GM12891 (cell line): Measurements from ENCODE around the gene KRTAP10-8.
"Not testable (repeated sequence)": the region's sequence is repeated elsewhere in the genome, so short reads cannot be mapped to it uniquely, and the experiment has no call there.

Source experiments
- DNase-seq: peaks from one replicate; pipeline ENCODE4 v3.0.0; 2011; ENCODE audit warnings: low spot score; ENCODE audit not compliant: insufficient read length
- FAIRE-seq: peaks from 2 replicates; lab custom pipeline; 2011; peaks lifted over from hg19 to GRCh38; lab: Jason Lieb, UNC
- PAX5 ChIP-seq: IDR thresholded peaks from 2 replicates; pipeline ENCODE4 v1.6.1; 2011; ENCODE audit warnings: low read length, moderate library complexity, mild to moderate bottlenecking; ENCODE audit not compliant: insufficient read depth, severe bottlenecking
- POLR2A ChIP-seq: IDR thresholded peaks from 2 replicates; pipeline ENCODE4 v1.6.1; 2011; ENCODE audit warnings: low read depth, low read length, control low read depth
- POLR2AphosphoS5 ChIP-seq: IDR thresholded peaks from 2 replicates; pipeline ENCODE4 v1.6.1; 2011; ENCODE audit warnings: low read depth, low read length, control low read depth
- POU2F2 ChIP-seq: IDR thresholded peaks from 2 replicates; pipeline ENCODE4 v1.6.1; 2011; ENCODE audit warnings: low read depth, mild to moderate bottlenecking, control low read depth, low read length, moderate library complexity
- SPI1 ChIP-seq: IDR thresholded peaks from 2 replicates; pipeline ENCODE4 v1.6.1; 2011; ENCODE audit warnings: low read depth, low read length, control low read depth
- TAF1 ChIP-seq: IDR thresholded peaks from 2 replicates; pipeline ENCODE4 v1.6.1; 2011; ENCODE audit warnings: low read depth, low read length, control low read depth

The KRTAP10-8 gene

DNA sequence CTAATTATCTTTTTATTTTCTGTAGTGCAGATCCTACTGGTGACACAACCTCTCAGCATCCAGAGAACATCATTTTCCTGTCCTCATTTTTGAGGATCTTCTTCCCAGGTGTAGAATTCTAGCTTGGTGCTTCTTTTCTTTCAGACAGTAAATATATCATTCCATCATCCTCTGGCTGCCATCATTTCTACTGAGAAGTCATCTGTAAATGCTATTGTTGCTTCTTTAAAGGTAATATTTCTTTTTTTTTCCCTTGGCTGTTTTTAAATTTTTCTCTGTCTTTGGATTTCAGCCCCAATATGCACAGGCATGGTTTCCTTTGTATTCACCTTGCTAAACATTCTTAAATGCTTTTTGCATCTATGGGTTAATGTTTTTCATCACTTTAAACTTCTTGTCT is 11.7 kb downstream of the KRTAP10-8 start:
- DNase-seq (no peak), FAIRE-seq (no peak)
- TF ChIP-seq POLR2A (no peak), POLR2AphosphoS5 (no peak), TAF1 (no peak), PAX5 (no peak), POU2F2 (no peak), SPI1 (no peak)

DNA sequence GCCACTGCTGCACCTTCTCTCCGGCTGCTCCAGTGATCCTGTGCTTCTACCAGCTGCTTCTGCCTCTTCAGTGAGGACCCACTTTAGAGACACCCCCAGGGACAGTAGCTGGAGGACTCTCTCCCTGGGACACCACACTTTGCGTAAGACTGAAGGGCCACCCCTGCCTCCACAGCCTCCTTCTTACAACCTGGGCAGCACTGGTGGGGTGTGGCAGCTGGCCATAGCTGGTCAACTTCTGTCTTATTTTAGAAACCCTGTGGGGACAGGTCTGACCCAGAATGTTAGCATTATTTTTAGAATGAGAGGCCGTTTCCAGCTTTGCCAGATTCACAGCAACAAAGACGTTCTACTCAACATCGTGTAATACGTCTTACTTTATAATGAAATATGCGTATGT is 13.9 kb downstream of the KRTAP10-8 start:
- FAIRE-seq = no peak
- TF ChIP-seq SPI1 = no peak
- no peak for TF ChIP-seq POU2F2
- TF ChIP-seq POLR2A = no peak
- no peak for TF ChIP-seq PAX5
- TF ChIP-seq POLR2AphosphoS5 = no peak
- TF ChIP-seq TAF1 = no peak

GRCh38 chr21:44626262-44626661 is 14.4 kb downstream of the KRTAP10-8 start:
- FAIRE-seq = no peak
- DNase-seq = no peak
- no peak for TF ChIP-seq SPI1
- no peak for TF ChIP-seq PAX5
- TF ChIP-seq POLR2AphosphoS5 = no peak
- no peak for TF ChIP-seq TAF1
- no peak for TF ChIP-seq POLR2A
- TF ChIP-seq POU2F2 = no peak

More for the DNA sequence above, 13.9 kb downstream of the KRTAP10-8 start:
- DNase-seq = no peak

DNA sequence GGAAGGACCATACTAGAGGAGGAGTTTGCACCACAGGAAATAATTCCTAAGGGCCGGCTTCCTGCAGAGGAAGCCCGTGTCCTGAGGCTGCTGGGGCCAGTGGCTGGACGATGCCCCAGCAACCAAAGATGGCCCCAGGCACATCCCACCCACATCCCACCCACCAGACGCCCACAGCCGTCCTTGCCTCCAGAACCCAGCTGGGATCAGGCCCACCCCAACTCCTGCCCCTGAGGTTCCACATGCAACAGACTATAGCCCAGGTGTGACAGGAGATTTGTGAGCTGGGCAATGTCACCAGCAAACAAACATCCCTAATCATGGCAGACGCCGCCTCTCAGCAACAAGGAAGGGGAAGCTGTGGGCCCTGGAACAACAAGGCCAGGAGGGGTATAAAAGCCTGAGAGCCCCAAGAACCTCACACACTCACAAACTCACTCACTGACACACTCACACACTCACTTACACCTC is 14.8 kb downstream of the KRTAP10-8 start, which contains the start of gene KRTAP10-9:
Gene KRTAP10-9 (plus strand): TSS at position 421 of the 471 bp plus-strand sequence. CDS start 79 bp downstream, outside the sequence.
- TF ChIP-seq POU2F2 (no peak), POLR2A (no peak), TAF1 (no peak), POLR2AphosphoS5 (no peak)
- no peak for DNase-seq
- FAIRE-seq = no peak

DNA sequence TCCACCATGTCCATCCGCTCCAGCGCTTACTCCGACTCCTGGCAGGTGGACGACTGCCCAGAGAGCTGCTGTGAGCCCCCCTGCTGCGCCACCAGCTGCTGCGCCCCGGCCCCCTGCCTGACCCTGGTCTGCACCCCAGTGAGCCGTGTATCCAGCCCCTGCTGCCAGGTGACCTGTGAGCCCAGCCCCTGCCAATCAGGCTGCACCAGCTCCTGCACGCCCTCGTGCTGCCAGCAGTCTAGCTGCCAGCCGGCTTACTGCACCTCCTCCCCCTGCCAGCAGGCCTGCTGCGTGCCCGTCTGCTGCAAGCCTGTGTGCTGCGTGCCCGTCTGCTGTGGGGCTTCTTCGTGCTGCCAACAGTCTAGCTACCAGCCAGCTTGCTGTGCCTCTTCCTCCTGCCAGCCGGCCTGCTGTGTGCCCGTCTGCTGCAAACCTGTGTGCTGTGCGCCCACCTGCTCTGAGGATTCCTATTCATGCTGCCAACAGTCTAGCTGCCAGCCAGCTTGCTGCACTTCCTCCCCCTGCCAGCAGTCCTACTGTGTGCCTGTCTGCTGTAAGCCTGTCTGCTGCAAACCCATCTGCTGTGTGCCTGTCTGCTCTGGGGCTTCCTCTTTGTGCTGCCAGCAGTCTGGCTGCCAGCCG is 15.4 kb downstream of the KRTAP10-8 start:
- DNase-seq, FAIRE-seq: not testable (repeated sequence)

- DNase-seq, FAIRE-seq: not testable (repeated sequence)
These were observed 16.0 kb downstream of the KRTAP10-8 start for GRCh38 chr21:44627831-44628233.

DNA sequence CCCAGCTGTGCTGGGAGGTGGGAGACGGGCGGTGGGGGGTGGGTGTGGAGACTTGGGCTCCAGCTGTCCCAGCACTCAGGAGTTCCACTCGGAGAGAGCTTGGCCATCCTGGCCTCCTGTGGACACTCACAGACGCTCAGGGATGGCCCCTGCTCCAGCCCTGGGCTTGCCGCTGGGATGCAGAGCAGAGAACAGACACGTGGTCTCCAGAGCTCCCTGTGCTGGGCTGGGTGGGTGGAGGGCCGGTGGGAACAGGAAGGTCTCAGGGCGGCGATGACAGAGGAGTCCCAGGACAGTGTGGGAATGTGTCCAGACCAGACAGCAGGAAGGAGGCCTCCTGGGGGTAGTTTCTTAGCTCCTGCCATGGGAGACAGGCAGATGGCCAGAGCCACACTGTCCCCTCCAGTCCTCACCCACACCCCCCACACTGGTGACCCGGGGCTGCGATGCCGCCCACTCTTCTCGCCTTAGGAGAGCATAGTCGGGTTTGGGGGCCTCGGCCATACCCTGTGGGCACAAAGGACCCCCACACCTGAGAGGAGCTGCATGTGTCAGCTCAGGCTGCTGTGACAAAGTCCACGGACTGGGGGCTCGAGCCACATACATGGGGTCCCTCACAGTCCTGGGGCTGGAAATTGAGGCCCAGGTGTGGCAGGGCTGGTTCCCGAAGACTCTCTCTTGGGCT is 17.0 kb downstream of the KRTAP10-8 start:
- FAIRE-seq (no peak), DNase-seq (no peak)
- TF ChIP-seq PAX5 = no peak
- no peak for TF ChIP-seq POLR2AphosphoS5
- TF ChIP-seq POLR2A = no peak
- TF ChIP-seq SPI1 = no peak
- TF ChIP-seq POU2F2 = no peak
- TF ChIP-seq TAF1 = no peak

GRCh38 chr21:44630440-44630839 is 18.6 kb downstream of the KRTAP10-8 start:
- TF ChIP-seq POLR2A (no peak), PAX5 (no peak), POU2F2 (no peak)
- no peak for FAIRE-seq

GRCh38 chr21:44632067-44632466 is 20.2 kb downstream of the KRTAP10-8 start:
- DNase-seq (no peak), FAIRE-seq (no peak)
- TF ChIP-seq POU2F2 (no peak), POLR2AphosphoS5 (no peak), SPI1 (no peak), POLR2A (no peak), TAF1 (no peak), PAX5 (no peak)

More at GRCh38 chr21:44630440-44630839, 18.6 kb downstream of the KRTAP10-8 start:
- no peak for DNase-seq

GRCh38 chr21:44636209-44637017 is 24.5 kb downstream of the KRTAP10-8 start:
- FAIRE-seq = no peak
- TF ChIP-seq PAX5 = no peak
- TF ChIP-seq POLR2A = no peak
- TF ChIP-seq TAF1 = no peak
- no peak for TF ChIP-seq POU2F2
- no peak for TF ChIP-seq SPI1
- no peak for TF ChIP-seq POLR2AphosphoS5
- no peak for DNase-seq
